Stimulated activated CD8-positive, alpha-beta memory T cell treated with anti-CD3 and anti-CD28 coated beads, Interleukin-2, amount 100 ng/mL, for 1 hour (primary cell): Measurements from ENCODE around the gene SLC25A42.
"Not testable (repeated sequence)": the region's sequence is repeated elsewhere in the genome, so short reads cannot be mapped to it uniquely, and the experiment has no call there.

Experiments
- DNase-seq, 2 donors: peaks; one replicate each; pipeline ENCODE4 v3.0.0-alpha.2; 2020; ENCODE audit warnings: low read depth in 2 of 2

SLC25A42 gene

GRCh38 chr19:19063183-19064097 is at the start of gene SLC25A42:
Gene SLC25A42 (plus strand): TSS chr19:19063994. CDS start chr19:19096125, 32,131 bp downstream.
- peak; percentile 96 to 98 for DNase-seq

GRCh38 chr19:19021115-19021514 is 42.7 kb upstream of the SLC25A42 start:
- no peak for DNase-seq

- DNase-seq = no peak
These were observed 41.3 kb upstream of the SLC25A42 start for GRCh38 chr19:19022380-19022961.

GRCh38 chr19:19023376-19023775 is 40.4 kb upstream of the SLC25A42 start:
- DNase-seq = not testable (repeated sequence)

GRCh38 chr19:19025861-19026260 is 37.9 kb upstream of the SLC25A42 start:
- DNase-seq = no peak

GRCh38 chr19:19026299-19026971 is 37.4 kb upstream of the SLC25A42 start:
- no peak for DNase-seq

- no peak for DNase-seq
These were observed 36.6 kb upstream of the SLC25A42 start for GRCh38 chr19:19027228-19027627.

GRCh38 chr19:19028526-19028925 is 35.3 kb upstream of the SLC25A42 start:
- no peak for DNase-seq

- no peak for DNase-seq
These were observed 31.9 kb upstream of the SLC25A42 start for GRCh38 chr19:19031891-19032290.

- peak; percentile 52 to 60 for DNase-seq
These were observed 31.2 kb upstream of the SLC25A42 start for GRCh38 chr19:19032420-19033175.

GRCh38 chr19:19033176-19033425 is 30.7 kb upstream of the SLC25A42 start:
- no peak for DNase-seq

GRCh38 chr19:19033426-19034203 is 30.2 kb upstream of the SLC25A42 start, which contains the start of the genes ARMC6 and SUGP2:
Gene ARMC6 (plus strand): TSS chr19:19033603. CDS start chr19:19034210, 607 bp downstream.
Gene SUGP2 (minus strand): TSS chr19:19033517. CDS start chr19:19031071, 2,446 bp downstream.
- peak; percentile 79 to 81 for DNase-seq

- peak in 1 of 2 donors; percentile 39 for DNase-seq
These were observed 29.6 kb upstream of the SLC25A42 start for GRCh38 chr19:19034204-19034624.

GRCh38 chr19:19039901-19040300 is 23.9 kb upstream of the SLC25A42 start:
- no peak for DNase-seq

GRCh38 chr19:19040417-19040816 is 23.4 kb upstream of the SLC25A42 start:
- no peak for DNase-seq

- DNase-seq = no peak
These were observed 21.0 kb upstream of the SLC25A42 start for GRCh38 chr19:19042732-19043280.

- no peak for DNase-seq
These were observed 20.3 kb upstream of the SLC25A42 start for GRCh38 chr19:19043481-19043880.

- no peak for DNase-seq
These were observed 19.9 kb upstream of the SLC25A42 start for GRCh38 chr19:19043881-19044280.

- DNase-seq = no peak
These were observed 14.4 kb upstream of the SLC25A42 start for GRCh38 chr19:19049406-19049805.

- no peak for DNase-seq
These were observed 13.7 kb upstream of the SLC25A42 start for GRCh38 chr19:19050104-19050503.

GRCh38 chr19:19050731-19051130 is 13.1 kb upstream of the SLC25A42 start:
- no peak for DNase-seq
